Fibroblast of skin of right biceps (primary cell): ENCODE results near the gene NRG3.

Experiments used
- DNase-seq: peaks from one replicate; pipeline ENCODE4 v3.0.0-alpha.2; 2013

The NRG3 gene

DNA sequence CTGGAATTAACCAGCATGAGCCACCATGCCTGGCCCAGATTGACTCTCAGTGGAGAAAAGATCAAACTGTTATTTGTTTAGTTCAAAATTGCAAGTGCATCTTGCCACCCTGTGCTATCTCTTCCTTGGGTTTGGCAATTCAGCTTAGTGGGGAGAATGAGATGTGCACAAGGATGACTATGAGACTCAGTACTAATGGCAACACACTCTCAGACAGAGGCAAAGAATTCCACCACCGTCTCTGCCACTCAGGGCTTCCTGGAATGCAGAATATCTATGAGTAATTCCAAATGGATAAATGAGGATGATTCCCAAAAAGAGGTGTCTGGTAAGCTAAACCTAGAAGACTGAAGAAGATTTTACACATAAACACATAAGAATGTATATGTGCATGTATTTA is 525.8 kb downstream of the NRG3 start:
- DNase-seq = peak; percentile 35

DNA sequence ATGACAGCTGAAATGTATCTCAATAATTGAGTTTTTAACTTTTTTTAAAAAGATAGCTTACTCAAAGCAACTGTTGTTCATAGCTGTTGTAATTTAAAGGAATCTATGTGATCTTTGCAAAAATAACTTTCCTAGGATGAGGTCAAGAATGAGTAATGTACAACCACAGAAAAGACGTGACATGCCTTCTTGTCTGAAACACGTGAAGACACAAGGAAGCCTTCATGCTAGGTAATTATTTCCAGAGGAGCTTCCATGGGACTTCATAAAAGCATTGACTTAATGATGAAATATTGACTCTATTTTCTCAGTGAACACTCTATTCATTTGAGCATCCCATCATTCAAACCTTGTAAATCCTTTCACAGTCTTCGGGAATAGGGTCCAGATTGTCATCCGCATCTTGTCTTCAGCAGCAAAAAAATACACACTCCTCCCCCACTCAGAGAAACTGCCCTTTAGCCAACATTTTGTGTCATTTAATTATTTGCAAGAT is 528.0 kb downstream of the NRG3 start:
- peak; percentile 43 for DNase-seq

- no peak for DNase-seq
Measured at GRCh38 chr10:82409671-82410070, 534.7 kb downstream of the NRG3 start.

DNA sequence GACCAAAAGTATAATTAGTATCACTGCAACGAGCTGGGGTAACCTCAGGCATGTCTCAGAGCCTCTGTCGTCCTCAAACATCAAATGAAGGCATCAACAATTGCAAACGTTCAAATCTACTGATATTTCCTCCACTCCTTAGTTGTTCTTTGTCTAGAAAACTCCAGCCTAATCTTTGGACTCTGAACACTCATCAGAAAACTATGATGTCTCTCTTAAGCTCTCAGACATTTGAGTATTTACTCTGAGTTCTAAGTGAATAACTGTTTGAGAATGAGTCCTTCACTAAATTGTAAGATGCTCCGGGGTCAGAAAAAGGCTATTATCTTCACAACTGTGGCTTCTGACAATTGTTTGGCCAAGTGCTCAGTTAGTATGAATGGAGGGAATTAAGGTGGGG is 536.4 kb downstream of the NRG3 start:
- DNase-seq = peak; percentile 4

- DNase-seq = no peak
Measured at GRCh38 chr10:82420001-82420400, 545.0 kb downstream of the NRG3 start.

GRCh38 chr10:82429302-82429701 is 554.3 kb downstream of the NRG3 start:
- no peak for DNase-seq

DNA sequence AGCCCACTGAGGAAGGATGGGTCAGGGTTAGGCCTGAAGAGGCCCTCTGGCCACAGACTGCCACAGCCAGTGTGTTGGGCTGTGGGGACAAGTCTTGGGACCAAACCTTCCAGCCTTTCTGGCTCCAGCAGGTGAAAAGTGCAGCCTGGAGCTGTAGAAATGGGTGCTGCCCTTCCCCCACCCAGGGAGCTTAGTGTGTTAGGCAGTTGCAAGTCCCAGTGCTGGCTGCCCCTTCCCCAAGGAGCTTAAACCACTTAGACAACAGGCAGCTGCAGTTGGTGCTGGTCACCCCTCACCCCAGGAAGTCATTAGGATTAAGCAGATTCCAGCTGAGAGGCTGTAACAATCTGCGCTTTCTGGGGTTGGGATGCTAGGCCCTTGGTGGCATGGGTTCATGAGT is 563.3 kb downstream of the NRG3 start:
- no peak for DNase-seq

DNA sequence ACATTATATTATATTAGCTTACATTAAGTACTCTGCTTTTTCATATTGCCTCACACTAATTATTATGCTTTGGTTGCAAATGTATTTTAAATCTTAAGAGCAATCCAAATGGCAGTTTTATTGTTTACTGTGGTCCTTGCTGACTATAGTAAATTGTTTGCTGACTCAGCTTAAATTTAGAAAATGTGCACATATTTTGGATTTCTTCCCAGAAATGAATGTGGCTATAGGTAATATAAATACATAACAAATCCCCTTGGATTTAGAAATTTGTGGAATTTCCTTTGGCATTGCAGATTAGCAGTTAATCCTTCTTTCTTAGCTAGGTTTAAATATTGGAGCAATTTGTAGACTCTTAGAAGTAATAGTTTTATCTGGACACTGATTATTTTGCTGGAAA is 565.8 kb downstream of the NRG3 start:
- peak; percentile 8 for DNase-seq

DNA sequence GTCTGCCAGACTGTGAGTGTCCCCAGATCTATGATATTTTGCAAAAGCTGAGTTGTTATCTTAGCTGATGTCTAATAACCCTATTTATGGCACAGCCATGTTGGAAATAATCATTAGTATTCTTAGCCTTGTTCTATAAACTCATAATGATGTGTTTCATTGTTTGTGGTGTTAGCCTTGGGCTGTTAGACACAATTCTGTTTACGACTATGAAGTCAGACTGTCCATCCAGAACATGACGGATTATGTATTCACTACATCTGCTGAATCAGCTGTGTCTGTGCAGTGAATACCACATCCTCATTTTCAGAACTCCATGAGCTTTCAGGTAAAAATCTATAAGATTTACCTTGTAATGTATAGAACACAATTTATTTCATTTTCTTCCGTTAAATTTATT is 577.1 kb downstream of the NRG3 start:
- no peak for DNase-seq

DNA sequence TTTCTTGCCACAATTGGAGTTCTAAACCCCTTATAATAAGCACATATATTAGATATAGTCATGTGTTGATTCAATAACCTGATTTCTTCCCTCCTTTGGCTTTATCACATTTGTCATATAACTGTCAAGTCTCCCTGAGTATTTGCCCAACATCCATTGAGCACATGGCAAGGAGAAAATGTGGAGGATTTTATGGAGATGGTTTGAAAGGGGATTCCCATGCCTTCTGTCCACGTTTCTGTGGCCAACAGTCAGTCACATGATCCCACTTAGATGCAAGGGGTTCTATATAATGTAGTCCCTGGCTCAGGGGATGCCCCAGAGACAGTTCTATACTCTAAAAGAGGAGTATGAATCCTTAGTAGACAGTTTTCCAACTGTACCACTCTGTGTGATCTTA is 577.7 kb downstream of the NRG3 start:
- DNase-seq = no peak

DNA sequence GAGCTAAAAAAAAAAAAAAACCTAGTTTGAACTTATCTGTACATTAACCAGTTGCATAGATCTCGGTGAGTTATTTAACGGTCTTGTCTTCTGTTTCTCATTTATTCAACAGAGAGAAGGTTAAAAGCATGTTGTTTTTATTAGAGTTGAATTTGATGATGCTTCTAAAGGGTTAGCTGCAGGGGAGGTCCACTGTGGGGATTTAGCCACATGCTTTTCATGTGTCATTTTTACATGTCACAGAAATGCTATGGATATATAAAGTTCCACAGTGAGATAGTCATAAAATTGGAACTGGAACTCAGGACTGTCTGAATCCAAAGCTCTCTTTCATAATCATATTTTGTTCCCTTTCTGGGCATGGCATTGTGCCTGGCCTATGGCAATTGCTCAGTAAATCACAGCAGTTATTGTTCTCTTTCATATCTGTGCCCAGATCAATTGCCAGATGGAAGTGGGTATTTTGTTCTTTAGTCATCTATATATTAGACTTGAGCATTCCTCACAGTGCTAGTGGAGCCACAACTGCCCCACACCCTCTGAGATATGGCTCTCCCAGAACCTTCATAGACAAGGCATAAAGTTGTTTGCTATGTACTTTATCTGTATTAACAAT is 578.8 kb downstream of the NRG3 start:
- DNase-seq = no peak

- DNase-seq = no peak
Measured at GRCh38 chr10:82462910-82463551, 588.0 kb downstream of the NRG3 start.

DNA sequence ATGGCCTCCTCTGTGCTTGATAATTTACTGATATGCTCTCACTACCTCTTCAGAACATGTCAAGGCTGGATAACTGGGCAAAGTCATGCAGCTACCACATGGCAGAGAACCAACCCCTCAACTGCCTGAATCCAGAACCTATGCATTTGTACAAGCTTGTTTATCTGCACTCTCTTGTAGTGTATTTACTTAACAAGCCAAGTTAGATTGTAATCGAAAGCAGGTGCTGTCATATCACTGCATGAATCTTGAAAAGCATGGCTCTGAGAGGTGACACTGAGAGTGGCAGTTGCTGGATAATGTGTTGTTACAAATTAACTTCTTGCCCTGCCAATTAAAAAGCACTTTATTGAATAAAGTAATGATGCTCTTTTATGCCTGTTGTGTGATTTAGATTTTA is 588.6 kb downstream of the NRG3 start:
- no peak for DNase-seq

DNA sequence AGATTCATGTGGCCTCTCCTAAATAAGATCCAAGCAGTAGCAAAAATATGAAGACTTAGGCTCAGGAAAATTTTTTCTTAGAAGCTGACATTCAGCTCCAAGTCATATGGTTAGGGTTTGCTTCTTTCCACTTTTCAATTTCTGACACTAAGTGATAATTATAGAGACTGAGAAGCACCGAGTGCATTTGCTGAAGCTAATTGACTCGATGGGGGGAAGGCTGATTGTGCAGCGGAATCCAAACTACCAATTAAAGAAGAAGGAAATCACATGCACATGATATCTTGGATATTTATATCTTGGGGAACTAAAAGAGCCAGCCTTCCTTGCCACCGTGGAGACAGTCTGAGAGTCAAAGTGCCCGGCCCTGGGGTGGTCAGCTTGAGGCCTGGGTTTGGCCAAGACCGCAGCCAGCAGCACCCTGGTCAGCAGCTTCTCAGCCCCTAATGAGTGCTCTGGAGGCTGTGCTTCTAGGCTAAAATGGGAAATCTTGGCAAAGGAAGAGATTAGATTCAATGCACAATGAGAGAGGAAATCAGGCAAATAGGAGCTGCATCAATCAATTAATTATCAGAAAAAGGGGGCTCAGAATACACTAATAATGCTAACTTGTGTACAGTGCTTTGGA is 589.3 kb downstream of the NRG3 start:
- no peak for DNase-seq

DNA sequence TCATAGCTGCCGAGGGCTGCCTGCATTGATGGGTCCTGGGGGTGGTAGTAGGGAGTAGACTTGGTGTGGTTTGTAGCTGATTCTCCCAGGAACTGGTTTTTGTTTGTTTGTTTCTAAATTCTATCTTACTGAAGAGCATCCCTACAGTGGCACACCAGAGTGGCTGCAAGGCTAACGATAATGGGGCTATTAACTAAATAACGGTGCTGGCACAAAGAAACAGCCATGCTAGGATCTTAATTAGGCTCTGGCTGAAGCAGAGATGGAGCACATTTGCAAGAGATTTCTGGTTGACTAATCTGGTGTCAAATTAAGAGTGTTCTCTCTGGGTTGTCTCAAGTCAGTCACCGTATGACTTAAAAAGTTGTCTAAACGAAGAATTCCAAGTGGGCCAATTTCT is 590.0 kb downstream of the NRG3 start:
- DNase-seq = no peak

GRCh38 chr10:82468453-82468852 is 593.5 kb downstream of the NRG3 start:
- no peak for DNase-seq

DNA sequence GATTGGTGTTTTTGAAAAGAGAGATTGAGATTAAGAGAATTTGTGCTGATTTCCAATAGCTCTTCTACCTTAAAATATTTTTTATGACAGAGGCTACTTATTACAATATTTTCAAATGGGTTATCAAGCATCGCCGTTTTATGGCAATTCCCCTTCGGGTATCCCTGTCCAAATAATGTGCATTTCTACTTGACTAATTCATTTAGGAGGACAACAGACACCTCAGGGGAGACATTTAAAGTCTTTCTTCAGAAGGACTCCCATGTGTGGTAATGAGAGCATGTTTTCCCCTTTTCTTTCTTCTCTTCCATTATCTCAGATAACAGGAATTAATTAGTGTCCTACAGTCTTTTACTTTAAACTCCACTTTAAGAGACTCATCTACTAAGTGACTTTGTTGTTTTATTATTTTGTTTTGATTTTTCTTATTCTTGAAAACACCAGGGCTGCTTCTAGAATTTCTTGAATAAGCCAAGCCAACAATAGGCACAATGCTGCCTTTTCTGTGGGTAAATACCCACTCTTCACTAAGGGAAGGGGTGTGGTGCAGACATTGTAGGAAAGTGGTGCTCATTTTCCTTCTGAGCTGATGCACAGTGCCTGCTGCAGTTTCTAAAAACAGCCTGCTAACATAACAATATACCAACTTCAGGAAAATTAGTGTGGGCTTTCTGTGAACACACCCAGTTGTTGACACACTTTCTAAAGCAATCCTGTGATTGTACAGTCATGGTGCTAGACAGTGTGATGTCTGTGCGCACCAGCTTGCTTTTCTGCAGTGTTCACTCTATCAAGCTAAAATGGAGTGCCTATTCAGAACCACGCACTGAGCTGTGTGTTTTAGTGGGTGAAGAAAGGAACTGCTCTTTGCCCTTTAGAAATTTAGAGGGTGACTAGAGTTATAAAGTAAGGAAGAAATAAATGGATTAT is 597.7 kb downstream of the NRG3 start:
- no peak for DNase-seq

- DNase-seq = no peak
Measured at GRCh38 chr10:82477776-82478175, 602.8 kb downstream of the NRG3 start.

DNA sequence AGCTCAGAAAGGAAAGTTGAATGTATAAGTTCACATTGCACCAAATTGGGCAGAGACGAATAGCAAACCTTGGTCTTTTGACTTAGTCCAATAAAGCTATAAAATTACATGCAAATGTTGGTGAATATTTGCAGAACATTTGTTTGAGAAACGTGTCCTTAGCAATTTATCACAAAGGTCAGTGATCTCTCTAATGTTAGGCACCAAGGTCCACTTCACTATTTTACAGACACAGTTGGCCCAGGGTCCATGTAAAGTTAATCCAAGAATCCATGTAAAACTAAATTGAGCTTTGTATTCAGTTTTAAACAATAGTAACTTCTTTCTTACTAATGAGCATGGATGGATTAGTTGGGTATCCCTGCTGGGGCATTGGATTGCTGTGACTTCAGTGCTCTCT is 617.7 kb downstream of the NRG3 start:
- DNase-seq = no peak

- DNase-seq = no peak
Measured at GRCh38 chr10:82496114-82496513, 621.1 kb downstream of the NRG3 start.

DNA sequence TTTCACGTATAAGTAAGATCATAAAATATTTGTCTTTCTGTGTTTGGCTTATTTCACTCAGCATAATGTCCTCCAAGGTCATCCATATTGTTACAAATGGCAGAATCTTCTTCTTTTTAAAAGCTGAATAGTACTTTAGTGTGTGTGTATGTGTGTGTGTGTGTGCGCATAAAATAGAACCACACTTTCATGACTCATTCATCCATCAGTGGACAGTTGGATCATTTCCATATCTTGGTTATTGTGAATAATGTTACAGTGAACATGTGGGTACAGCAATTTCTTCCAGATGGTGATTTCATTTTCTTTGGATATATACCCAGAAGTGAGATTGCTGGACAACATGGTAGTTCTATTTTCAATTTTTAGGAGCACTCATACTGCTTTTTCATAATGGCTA is 622.4 kb downstream of the NRG3 start:
- peak; percentile 57 for DNase-seq

DNA sequence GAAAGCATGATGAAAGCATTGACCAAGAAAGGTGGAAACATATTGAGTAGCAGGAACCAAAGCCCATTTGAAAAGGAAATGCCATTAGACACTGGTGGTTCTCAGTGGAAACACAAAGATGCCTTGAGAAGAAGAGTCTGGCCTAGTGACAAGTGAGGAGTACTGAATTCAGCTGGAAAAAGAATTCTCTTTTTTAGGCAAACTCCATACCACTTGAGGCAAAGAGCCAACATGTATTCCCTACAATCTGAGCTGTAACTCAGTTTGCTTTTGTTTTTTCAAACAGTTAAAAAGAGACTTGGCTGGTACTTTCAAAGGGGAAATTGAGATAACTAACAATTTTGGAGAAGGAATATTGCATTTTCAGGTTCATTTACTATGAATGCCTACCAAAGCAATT is 624.0 kb downstream of the NRG3 start:
- no peak for DNase-seq

GRCh38 chr10:82505009-82505408 is 630.0 kb downstream of the NRG3 start:
- DNase-seq = no peak
